K562 (cell line): ENCODE measurements around the gene PHF1. TPM values are rescaled to one million over a fixed set of nuclear protein-coding genes. Genes with fewer than 3 reads are reported as not detected.

Experiments used
- ASH1L ChIP-seq: fragments of 450-650 bp; IDR thresholded peaks from 2 replicates; pipeline ENCODE4 v1.6.1; 2018; ENCODE audit warnings: borderline replicate concordance, mild to moderate bottlenecking, low read depth; ENCODE audit not compliant: partially characterized antibody
- CBFA2T3 ChIP-seq: fragments of 450-650 bp; IDR thresholded peaks from 2 replicates; pipeline ENCODE4 v1.6.1; 2017
- CCNT2 ChIP-seq: IDR thresholded peaks from 2 replicates; pipeline ENCODE4 v1.6.1; 2011; ENCODE audit warnings: borderline replicate concordance, low read depth, mild to moderate bottlenecking, moderate library complexity, mixed read lengths, low read length; ENCODE audit not compliant: insufficient read length; ENCODE audit errors: extremely low read depth
- CHCHD3 ChIP-seq: fragments of 250-450 bp; sonication (Bioruptor Pico); IDR thresholded peaks from 2 replicates; pipeline ENCODE4 v2.1.2; 2022; ENCODE audit warnings: mild to moderate bottlenecking
- COPS2 ChIP-seq: fragments of 450-650 bp; conservative IDR thresholded peaks from 2 replicates; pipeline ENCODE4 v1.6.1; 2016; ENCODE audit warnings: mild to moderate bottlenecking, moderate library complexity
- E2F3 ChIP-seq: fragments of 250-450 bp; sonication (Bioruptor Pico); IDR thresholded peaks from 2 replicates; pipeline ENCODE4 v1.4.0; 2020; ENCODE audit warnings: mild to moderate bottlenecking
- EGR1 ChIP-seq: fragments of 450-650 bp; conservative IDR thresholded peaks from 2 replicates; pipeline ENCODE4 v1.6.1; 2017; ENCODE audit warnings: mild to moderate bottlenecking
- EP300 ChIP-seq: IDR thresholded peaks from 2 replicates; pipeline ENCODE4 v1.6.1; 2012; ENCODE audit warnings: low read length, improper control_type of control experiment
- ESRRA ChIP-seq: fragments of 450-650 bp; IDR thresholded peaks from 2 replicates; pipeline ENCODE4 v1.6.1; 2014; ENCODE audit warnings: low read depth, mild to moderate bottlenecking, moderate library complexity, borderline replicate concordance
- HLTF ChIP-seq: fragments of 450-650 bp; IDR thresholded peaks from 2 replicates; pipeline ENCODE4 v1.6.1; 2016
- KAT7 ChIP-seq: sonication (generic); formaldehyde crosslinking; IDR thresholded peaks from 2 replicates; pipeline ENCODE4 v1.8.0; 2022; ENCODE audit warnings: missing genetic modification reagents, mild to moderate bottlenecking, borderline replicate concordance
- KDM4B ChIP-seq, 2 experiments: fragments of 450-650 bp in 1 of 2; sonication (generic) in 1 of 2; IDR thresholded peaks; 2 replicates each; pipeline ENCODE4 v1.6.1; 2016 to 2017; ENCODE audit warnings: borderline replicate concordance in 2 of 2, antibody characterized with exemption in 1 of 2, low read depth in 1 of 2, mild to moderate bottlenecking in 1 of 2
- KHSRP ChIP-seq: fragments of 450-650 bp; IDR thresholded peaks from 2 replicates; pipeline ENCODE4 v1.6.1; 2017
- KLF1 ChIP-seq: fragments of 450-650 bp; IDR thresholded peaks from 2 replicates; pipeline ENCODE4 v1.6.1; 2016; ENCODE audit warnings: missing genetic modification characterization, missing compliant biosample characterization
- KLF16 ChIP-seq: IDR thresholded peaks from 2 replicates; pipeline ENCODE4 v1.6.1; 2016; ENCODE audit warnings: antibody characterized with exemption
- MTA1 ChIP-seq: fragments of 450-650 bp; IDR thresholded peaks from 2 replicates; pipeline ENCODE4 v1.6.1; 2017; ENCODE audit warnings: borderline replicate concordance
- NCOA2 ChIP-seq, 2 experiments: fragments of 450-650 bp; IDR thresholded peaks; 2 replicates each; pipeline ENCODE4 v1.6.1; 2018; ENCODE audit warnings: mild to moderate bottlenecking in 2 of 2, moderate library complexity in 1 of 2; ENCODE audit not compliant: partially characterized antibody in 2 of 2
- PKNOX1 ChIP-seq: fragments of 450-650 bp; IDR thresholded peaks from 2 replicates; pipeline ENCODE4 v1.6.1; 2016
- SAFB ChIP-seq: fragments of 200-400 bp; formaldehyde crosslinking; IDR thresholded peaks from 2 replicates; pipeline ENCODE4 v1.6.1; 2017; ENCODE audit warnings: low read depth, low read length, borderline replicate concordance
- SIN3A ChIP-seq, 2 experiments: fragments of 150-350 bp in 1 of 2; IDR thresholded peaks; 2 replicates each; pipeline ENCODE4 v1.6.1; 2011 to 2016; ENCODE audit warnings: borderline replicate concordance in 2 of 2, low read depth in 2 of 2, low read length in 2 of 2, mild to moderate bottlenecking in 2 of 2, moderate library complexity in 2 of 2; ENCODE audit not compliant: control insufficient read depth in 1 of 2
- SRSF3 ChIP-seq: fragments of 200-400 bp; formaldehyde crosslinking; IDR thresholded peaks from 2 replicates; pipeline ENCODE4 v1.6.1; 2016; ENCODE audit warnings: mild to moderate bottlenecking, low read length, moderate library complexity; ENCODE audit not compliant: insufficient read depth
- TCF7L2 ChIP-seq: fragments of 150-350 bp; IDR thresholded peaks from 2 replicates; pipeline ENCODE4 v1.6.1; 2016; ENCODE audit warnings: low read depth, mild to moderate bottlenecking, low read length, moderate library complexity
- ZBTB33 ChIP-seq: sonication (generic); formaldehyde crosslinking; IDR thresholded peaks from 2 replicates; pipeline ENCODE4 v1.8.1; 2023; ENCODE audit warnings: mild to moderate bottlenecking, missing genetic modification reagents
- ZBTB8A ChIP-seq: fragments of 450-650 bp; IDR thresholded peaks from 2 replicates; pipeline ENCODE4 v1.6.1; 2018; ENCODE audit warnings: mild to moderate bottlenecking, moderate library complexity; ENCODE audit not compliant: partially characterized antibody
- polyA plus RNA-seq, 8 experiments: library from polyadenylated mRNA; depleted of rRNA in 4 of 8; stranded (reverse) in 5 of 8; unstranded in 3 of 8; fragments of >200 nt; fragmentation: Nextera tagmentation in 2 of 8; fragmentation: Illumina TruSeq in 1 of 8; extraction: Ambion mirVana in 2 of 8; extraction: Trizol in 1 of 8; gene quantifications; 2 replicates each; pipeline versions ENCODE4 v1.2.1 to v1.2.3, GENCODE V29; 2011 to 2014; ENCODE audit warnings: inconsistent platforms in 1 of 8, missing spikeins in 1 of 8
- total RNA-seq, 7 experiments: library from RNA; depleted of rRNA in 6 of 7; stranded (reverse); fragments of >200 nt in 6 of 7; fragmentation: Illumina TruSeq in 2 of 7; extraction: Trizol in 2 of 7; gene quantifications; 2 replicates each; pipeline versions ENCODE4 v1.2.1 to v1.2.3, GENCODE V29; 2011 to 2021; ENCODE audit warnings: low replicate concordance in 1 of 7

The PHF1 gene
- total and polyA plus RNA-seq, 9 of the 15 experiments (the other 6 are each of a cell fraction or from before 2014, with no cell fraction given), result 3.7 to 64.2 (median 33.7) TPM

- TF ChIP-seq PKNOX1 (peak; percentile 90), ZBTB8A (no peak), ESRRA (peak; percentile 74), ZBTB33 (CRISPR knock-in tag) (peak; percentile 88), CBFA2T3 (no peak), CCNT2 (peak; percentile 81), SRSF3 (no peak), KLF1 (tag) (peak; percentile 83; the same call in 1 of the 2 replicates), TCF7L2 (0 out of 2 replicates have a peak, but pooled peaks have one; percentile 28), EGR1 (peak; percentile 93), HLTF (0 out of 2 replicates have a peak, but pooled peaks have one; percentile 20), ASH1L (peak; percentile 75), KHSRP (peak; percentile 68; the same call in 1 of the 2 replicates), SIN3A (IDR thresholded peaks at IDR 0.05; ENCODE audit: borderline replicate concordance in 2 of 2, control insufficient read depth in 1 of 2, low read depth in 2 of 2, low read length in 2 of 2) (peak; percentile 88 to 94; a peak in 3 of 4 replicates), MTA1 (peak; percentile 90; the same call in 1 of the 2 replicates), SAFB (peak; percentile 45; the same call in 1 of the 2 replicates), COPS2 (no peak), NCOA2 (IDR thresholded peaks at IDR 0.05; ENCODE audit: partially characterized antibody in 2 of 2) (no peak), KLF16 (peak; percentile 86), CHCHD3 (CRISPR knock-in tag) (0 out of 2 replicates have a peak, but pooled peaks have one; percentile 11), E2F3 (CRISPR knock-in tag) (peak; percentile 91), KDM4B (IDR thresholded peaks at IDR 0.05; ENCODE audit: borderline replicate concordance in 2 of 2, low read depth in 1 of 2) (peak in 1 of 2 experiments; percentile 88; a peak in 2 of 4 replicates), KAT7 (CRISPR knock-in tag) (peak; percentile 99; the same call in 1 of the 2 replicates), EP300 (peak; percentile 39; the same call in 1 of the 2 replicates)
These were observed 19.4 kb upstream of the PHF1 start, which contains the start of gene KIFC1 (continued) for GRCh38 chr6:33391278-33391921.
